Colonic mucosa (tissue), 4 donors: ENCODE measurements around the gene HECW1. TPM values are rescaled to one million over a fixed set of nuclear protein-coding genes. Genes with fewer than 3 reads are reported as not detected.

Experiments
- DNase-seq: peaks from one replicate; pipeline ENCODE4 v3.0.0-alpha.2; 2020
- H3K27ac ChIP-seq: fragments of 200-600 bp; one replicate; pipeline ENCODE4 v1.8.0; 2021
- H3K27me3 ChIP-seq: fragments of 200-600 bp; one replicate; pipeline ENCODE4 v1.8.0; 2021
- H3K36me3 ChIP-seq: fragments of 200-600 bp; one replicate; pipeline ENCODE4 v1.8.0; 2021
- H3K4me1 ChIP-seq: fragments of 200-600 bp; one replicate; pipeline ENCODE4 v1.8.0; 2021; ENCODE audit warnings: mild to moderate bottlenecking
- H3K4me3 ChIP-seq: fragments of 200-600 bp; one replicate; pipeline ENCODE4 v1.8.0; 2021
- H3K9ac ChIP-seq, 2 donors: one replicate each; pipeline ENCODE4 v1.7.0; 2013; ENCODE audit warnings: control low read depth in 2 of 2, low read depth in 2 of 2, low read length in 2 of 2
- H3K9me3 ChIP-seq: fragments of 200-600 bp; one replicate; pipeline ENCODE4 v1.8.0; 2021
- intact Hi-C: fragments of 100-400 bp; cut with DNase I; formaldehyde crosslinking; loops from one replicate; pipeline ENCODE4 v1.14.1; 2022
- total RNA-seq, 2 donors: library from RNA; stranded (reverse); fragmentation: NEBNext Ultra II Directional in 1 of 2; extraction: Animal tissue kit (Norgen Biotek cat#: 25700) in 1 of 2; gene quantifications; one replicate each; pipeline ENCODE4 v1.2.1, GENCODE V29; 2021
- TF ChIP-seq, protein P1 (sequence below): fragments of 200-600 bp; IDR thresholded peaks from one replicate; pipeline ENCODE4 v1.8.0; 2022; ENCODE audit warnings: antibody characterized with exemption, mild to moderate bottlenecking
- donor health status: healthy.
- donor health status: DM: no; HTN: no; CAD: no.
- donor health status: DM: no; HTN: no; CAD: no.

The HECW1 gene
- total RNA-seq, 2 donors from 2014 or later, result 0.35 to 0.40 TPM

DNA sequence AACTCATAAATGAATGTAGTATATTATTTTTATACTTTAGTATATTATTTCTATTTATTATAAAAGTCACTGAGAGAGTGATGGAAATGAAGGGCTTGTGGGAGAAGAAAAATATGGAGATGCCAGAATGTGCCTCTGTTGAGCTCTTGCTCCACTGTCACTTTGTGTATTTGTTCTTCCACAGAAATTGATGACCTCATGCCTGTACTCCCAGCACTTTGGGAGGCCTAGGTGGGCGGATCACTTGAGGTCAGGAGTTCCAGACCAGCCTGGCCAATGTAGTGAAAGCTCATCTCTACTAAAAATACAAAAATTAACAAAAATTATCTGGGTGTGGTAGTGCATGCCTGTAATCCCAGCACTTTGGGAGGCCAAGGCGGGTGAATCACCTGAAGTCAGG is 394.0 kb downstream of the HECW1 start:
- intact Hi-C loops, result no loop called here
- Histone ChIP-seq H3K4me1 (no peaks in the 10 kb centered on the region), H3K27me3 (no peaks in the 10 kb centered on the region), H3K4me3 (no peak overlapping the region), H3K36me3 (no peaks in the 10 kb centered on the region), H3K9me3 (no peaks in the 10 kb centered on the region), H3K27ac (no peak overlapping the region), H3K9ac (no peak overlapping the region)
- no peak for DNase-seq
- TF ChIP-seq, protein P1, sequence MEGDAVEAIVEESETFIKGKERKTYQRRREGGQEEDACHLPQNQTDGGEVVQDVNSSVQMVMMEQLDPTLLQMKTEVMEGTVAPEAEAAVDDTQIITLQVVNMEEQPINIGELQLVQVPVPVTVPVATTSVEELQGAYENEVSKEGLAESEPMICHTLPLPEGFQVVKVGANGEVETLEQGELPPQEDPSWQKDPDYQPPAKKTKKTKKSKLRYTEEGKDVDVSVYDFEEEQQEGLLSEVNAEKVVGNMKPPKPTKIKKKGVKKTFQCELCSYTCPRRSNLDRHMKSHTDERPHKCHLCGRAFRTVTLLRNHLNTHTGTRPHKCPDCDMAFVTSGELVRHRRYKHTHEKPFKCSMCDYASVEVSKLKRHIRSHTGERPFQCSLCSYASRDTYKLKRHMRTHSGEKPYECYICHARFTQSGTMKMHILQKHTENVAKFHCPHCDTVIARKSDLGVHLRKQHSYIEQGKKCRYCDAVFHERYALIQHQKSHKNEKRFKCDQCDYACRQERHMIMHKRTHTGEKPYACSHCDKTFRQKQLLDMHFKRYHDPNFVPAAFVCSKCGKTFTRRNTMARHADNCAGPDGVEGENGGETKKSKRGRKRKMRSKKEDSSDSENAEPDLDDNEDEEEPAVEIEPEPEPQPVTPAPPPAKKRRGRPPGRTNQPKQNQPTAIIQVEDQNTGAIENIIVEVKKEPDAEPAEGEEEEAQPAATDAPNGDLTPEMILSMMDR, result no peak

- no peaks in the 10 kb centered on the region for H3K27me3 ChIP-seq
- H3K4me1 ChIP-seq, result no peaks in the 10 kb centered on the region
- H3K9ac ChIP-seq, result no peak overlapping the region
- no peak overlapping the region for H3K27ac ChIP-seq
- no peaks in the 10 kb centered on the region for H3K36me3 ChIP-seq
- intact Hi-C loops, result no loop called here
- DNase-seq, result no peak
- no peak overlapping the region for H3K4me3 ChIP-seq
- no peaks in the 10 kb centered on the region for H3K9me3 ChIP-seq
- TF ChIP-seq, protein P1, result no peak
Observed at GRCh38 chr7:43508461-43508860, 396.0 kb downstream of the HECW1 start.

DNA sequence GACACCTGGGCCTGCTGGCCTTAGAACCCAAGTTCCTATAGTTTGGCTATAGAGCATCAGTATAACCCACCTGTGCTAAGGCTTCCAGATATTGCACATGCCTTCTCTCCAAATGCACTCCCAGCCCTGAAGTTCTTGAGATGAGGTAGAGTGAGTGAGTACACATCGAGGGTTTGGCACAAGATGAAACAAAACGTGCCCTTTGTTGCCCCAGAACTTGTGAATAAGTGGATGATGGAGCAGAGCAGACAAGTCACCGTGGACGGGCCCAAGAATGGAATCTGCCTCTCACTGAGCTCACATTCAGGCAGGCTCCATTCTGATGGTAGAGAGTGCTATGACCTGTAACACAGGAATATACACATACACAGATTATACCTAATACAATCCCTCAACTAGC is 397.5 kb downstream of the HECW1 start:
- TF ChIP-seq, protein P1, result no peak
- Histone ChIP-seq H3K27me3 (no peaks in the 10 kb centered on the region), H3K4me3 (no peak overlapping the region), H3K9ac (no peak overlapping the region), H3K27ac (no peak overlapping the region), H3K4me1 (no peaks in the 10 kb centered on the region), H3K36me3 (no peaks in the 10 kb centered on the region), H3K9me3 (no peaks in the 10 kb centered on the region)
- no peak for DNase-seq
- intact Hi-C loops, result no loop called here

DNA sequence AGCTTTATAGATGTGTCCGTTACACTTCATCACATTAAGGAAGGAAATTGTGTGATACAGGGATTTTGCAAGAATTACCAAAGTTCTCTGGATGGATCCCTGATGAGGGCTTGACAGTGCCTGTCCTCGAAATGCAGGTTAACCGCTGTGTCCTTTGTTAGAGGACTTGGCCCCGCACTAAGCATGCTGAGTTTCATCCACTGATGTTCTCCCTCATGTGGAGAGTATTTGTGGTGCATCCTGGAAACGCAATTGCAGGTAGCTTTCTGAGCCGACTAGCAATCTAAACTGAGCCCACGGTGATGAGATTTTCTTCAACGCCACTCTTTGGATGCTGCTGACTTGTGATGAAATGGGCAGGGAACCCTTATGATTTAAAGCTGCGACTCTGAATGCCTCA is 398.6 kb downstream of the HECW1 start:
- Histone ChIP-seq H3K9ac (no peak overlapping the region), H3K4me3 (no peak overlapping the region), H3K27me3 (no peaks in the 10 kb centered on the region), H3K27ac (no peak overlapping the region), H3K4me1 (no peaks in the 10 kb centered on the region), H3K9me3 (no peaks in the 10 kb centered on the region), H3K36me3 (no peaks in the 10 kb centered on the region)
- TF ChIP-seq, protein P1, result no peak
- intact Hi-C loops, result no loop called here
- DNase-seq, result no peak

GRCh38 chr7:43511769-43512515 is 399.5 kb downstream of the HECW1 start:
- TF ChIP-seq, protein P1, result no peak
- H3K36me3 ChIP-seq, result no peaks in the 10 kb centered on the region

More at GRCh38 chr7:43511769-43512515, 399.5 kb downstream of the HECW1 start:
- Histone ChIP-seq H3K9ac (no peak overlapping the region), H3K27ac (no peak overlapping the region), H3K4me1 (no peaks in the 10 kb centered on the region), H3K27me3 (no peaks in the 10 kb centered on the region), H3K9me3 (no peaks in the 10 kb centered on the region), H3K4me3 (no peak overlapping the region)
- no peak for DNase-seq
- intact Hi-C loops, result no loop called here
